ENCODE measurements around the gene DET1. TPM values are rescaled to one million over a fixed set of nuclear protein-coding genes. Genes with fewer than 3 reads are reported as not detected.

Gene DET1
- total and polyA plus RNA-seq, 2 of the 13 experiments (the other 11 are each of a cell fraction or from before 2014, with no cell fraction given), result 2.2 to 4.2 TPM

GRCh38 chr15:88487178-88487795 is 59.2 kb downstream of the DET1 start (continued):
- TF ChIP-seq THAP9 (CRISPR knock-in tag; IDR thresholded peaks at IDR 0.05; ENCODE audit: borderline replicate concordance), result no peak
- no peak for TF ChIP-seq KDM1A (CRISPR knock-in tag; IDR thresholded peaks at IDR 0.05)

- Histone ChIP-seq H3K9me3 (ENCODE audit: low read length) (no peaks in the 10 kb centered on the region), H3K27ac (ENCODE audit: extremely low read length, insufficient read depth, low read length) (no peak overlapping the region), H3K9ac (ENCODE audit: insufficient read depth, low read depth, low read length) (no peak overlapping the region), H3K4me3 (replicated peaks in 1 of 3; ENCODE audit: insufficient read depth in 1 of 3, low read depth in 2 of 3, low read length in 3 of 3) (no peak overlapping the region), H3K36me3 (replicated peaks in 1 of 2; ENCODE audit: control insufficient read depth in 1 of 2, insufficient read depth in 2 of 2, low read length in 2 of 2) (no peaks in the 10 kb centered on the region), H4K20me1 (ENCODE audit: insufficient read depth, low read length) (no peaks in the 10 kb centered on the region), H2AFZ (ENCODE audit: low read length) (no peak overlapping the region), H3K27me3 (ENCODE audit: control insufficient read depth in 1 of 2, insufficient read depth in 2 of 2, low read length in 2 of 2) (no peaks in the 10 kb centered on the region), H3K4me2 (ENCODE audit: low read depth, low read length) (no peak overlapping the region), H3K4me1 (ENCODE audit: insufficient read depth, low read length) (no peaks in the 10 kb centered on the region), H3K79me2 (ENCODE audit: insufficient read depth, low read length) (no peaks in the 10 kb centered on the region)
- WGBS (ENCODE audit: low lambda C conversion rate), result 56% methylated on average over 10 of the region's 10 CpGs
- no peak for ATAC-seq
- ChIA-PET POLR2A (no interaction called here), CTCF (ENCODE audit: low intra/inter-chr PET ratio, low total read pairs) (no interaction called here)
- TF ChIP-seq ATF7 (IDR thresholded peaks at IDR 0.05), result no peak
- no peak for TF ChIP-seq ATF7 (CRISPR knock-in tag; IDR thresholded peaks at IDR 0.05)
- TF ChIP-seq MED13 (CRISPR knock-in tag; IDR thresholded peaks at IDR 0.05), result no peak
- TF ChIP-seq ATM (IDR thresholded peaks at IDR 0.05; ENCODE audit: borderline replicate concordance), result no peak
- no peak for TF ChIP-seq KIAA2018 (CRISPR knock-in tag; IDR thresholded peaks at IDR 0.05; ENCODE audit: borderline replicate concordance)
- TF ChIP-seq EED (CRISPR knock-in tag; IDR thresholded peaks at IDR 0.05), result no peak
- TF ChIP-seq FOSL2 (CRISPR knock-in tag; IDR thresholded peaks at IDR 0.05), result no peak
- intact Hi-C loops (cut with micrococcal nuclease; ENCODE audit: unreplicated experiment) (no loop called here), in situ Hi-C loops (cut with HindIII; ENCODE audit: extremely low pct_ligation_motif_present, low pct_unique_long_range_greater_than_20kb) (no loop called here)
- BruUV-seq (replicated peaks), result no TSS peak
- DNase-seq (ENCODE audit: low spot score), result no peak
- no peak for FAIRE-seq
Observed at GRCh38 chr15:88484682-88485331, 61.7 kb downstream of the DET1 start.
